SU-DHL-6 (cell line): ENCODE measurements around the gene BLVRB.

ENCODE experiments used
- H2AFZ ChIP-seq: fragments of 200-600 bp; sonication (generic); 2 replicates; pipeline ENCODE4 v1.6.1; 2014; ENCODE audit warnings: low read depth, mild to moderate bottlenecking, moderate library complexity, mixed read lengths, antibody characterized with exemption, low read length; ENCODE audit not compliant: severe bottlenecking
- H3F3A ChIP-seq: fragments of 200-600 bp; shearing (Covaris generic); 2 replicates; pipeline ENCODE4 v1.6.0; 2016; ENCODE audit warnings: antibody characterized with exemption, mild to moderate bottlenecking; ENCODE audit not compliant: insufficient read depth
- H3K27ac ChIP-seq: fragments of 200-600 bp; sonication (generic); 2 replicates; pipeline ENCODE4 v1.5.1; 2016; ENCODE audit warnings: low read depth, mild to moderate bottlenecking, low read length, moderate library complexity, mixed read lengths
- H3K27me3 ChIP-seq: fragments of 200-600 bp; sonication (generic), shearing (Covaris generic); 2 replicates; pipeline ENCODE4 v1.6.0; 2014; ENCODE audit warnings: mild to moderate bottlenecking, low read length
- H3K36me3 ChIP-seq: fragments of 200-600 bp; sonication (generic); 2 replicates; pipeline ENCODE4 v1.6.1; 2014; ENCODE audit warnings: mild to moderate bottlenecking, low read length, mixed read lengths
- H3K4me2 ChIP-seq: fragments of 300-600, 200-600 bp; shearing (Covaris generic), sonication (generic); 2 replicates; pipeline ENCODE4 v1.6.0; 2014; ENCODE audit warnings: low read length, low read depth, mild to moderate bottlenecking; ENCODE audit not compliant: poor library complexity, severe bottlenecking
- H3K4me3 ChIP-seq: fragments of 200-600 bp; sonication (generic); 2 replicates; pipeline ENCODE4 v1.5.1; 2014; ENCODE audit warnings: antibody characterized with exemption, low read length, mild to moderate bottlenecking, mixed read lengths; ENCODE audit not compliant: insufficient read depth, poor library complexity, severe bottlenecking
- H3K79me2 ChIP-seq: fragments of 200-600 bp; sonication (generic); 2 replicates; pipeline ENCODE4 v1.6.1; 2014; ENCODE audit warnings: mild to moderate bottlenecking, low read length, moderate library complexity; ENCODE audit not compliant: insufficient read depth
- H3K9ac ChIP-seq: fragments of 200-600 bp; sonication (generic); 2 replicates; pipeline ENCODE4 v1.7.0; 2014; ENCODE audit warnings: mild to moderate bottlenecking, low read length
- H3K9me2 ChIP-seq: fragments of 200-600 bp; sonication (generic); replicated peaks from 2 replicates; pipeline ENCODE4 v1.6.1; 2014; ENCODE audit warnings: low read length; ENCODE audit not compliant: insufficient read depth
- H3K9me3 ChIP-seq: fragments of 200-600 bp; sonication (generic); 2 replicates; pipeline ENCODE4 v1.6.1; 2014; ENCODE audit warnings: low read length, mixed read lengths; ENCODE audit not compliant: insufficient read depth
- H4K20me1 ChIP-seq: fragments of 200-600 bp; sonication (generic); 2 replicates; pipeline ENCODE4 v1.6.1; 2014; ENCODE audit warnings: low read depth, mild to moderate bottlenecking, antibody characterized with exemption, low read length, moderate library complexity, mixed read lengths
- CTCF ChIP-seq: fragments of 200-600 bp; sonication (generic); IDR thresholded peaks from one replicate; pipeline ENCODE4 v1.5.1; 2017; ENCODE audit warnings: antibody characterized with exemption, mild to moderate bottlenecking, low read length, moderate library complexity; ENCODE audit not compliant: insufficient read depth, poor library complexity, severe bottlenecking
- EZH2phosphoT487 ChIP-seq: fragments of 200-600 bp; sonication (generic), shearing (Covaris generic); conservative IDR thresholded peaks from 2 replicates; pipeline ENCODE4 v1.6.1; 2018; ENCODE audit warnings: mild to moderate bottlenecking, antibody characterized with exemption, low read length, moderate library complexity, mixed read lengths

BLVRB gene

GRCh38 chr19:40424637-40425449 lies 40.7 kb downstream of the BLVRB start:
- Histone ChIP-seq H3F3A (peaks cover 8% of the 10 kb centered on the region; the same call in 1 of the 2 replicates), H3K9ac (peak overlapping the region; percentile 83), H4K20me1 (no peaks in the 10 kb centered on the region), H3K79me2 (no peaks in the 10 kb centered on the region), H3K4me3 (peak overlapping the region; percentile 85), H3K36me3 (no peaks in the 10 kb centered on the region), H3K27me3 (no peaks in the 10 kb centered on the region), H3K9me2 (no peaks in the 10 kb centered on the region), H3K27ac (peak overlapping the region; percentile 75), H3K9me3 (no peaks in the 10 kb centered on the region), H2AFZ (peak overlapping the region; percentile 88), H3K4me2 (peak overlapping the region; percentile 73)
- no peak for TF ChIP-seq CTCF
- no peak for TF ChIP-seq EZH2phosphoT487

- no peaks in the 10 kb centered on the region for H3K36me3 ChIP-seq
- no peaks in the 10 kb centered on the region for H3K79me2 ChIP-seq
- no peak overlapping the region for H3K4me3 ChIP-seq
- H3K4me2 ChIP-seq, result peak overlapping the region; percentile 73
- no peaks in the 10 kb centered on the region for H4K20me1 ChIP-seq
- peaks cover 8% of the 10 kb centered on the region; the same call in 1 of the 2 replicates for H3F3A ChIP-seq
- H3K9me3 ChIP-seq, result no peaks in the 10 kb centered on the region
- H3K27ac ChIP-seq, result no peak overlapping the region
- H3K9ac ChIP-seq, result no peak overlapping the region
- no peak for TF ChIP-seq CTCF
- no peak for TF ChIP-seq EZH2phosphoT487
- no peak overlapping the region for H2AFZ ChIP-seq
- H3K9me2 ChIP-seq, result no peaks in the 10 kb centered on the region
- H3K27me3 ChIP-seq, result no peaks in the 10 kb centered on the region
These were observed 41.6 kb downstream of the BLVRB start for GRCh38 chr19:40423938-40424337.

GRCh38 chr19:40422748-40423566 lies 42.6 kb downstream of the BLVRB start:
- Histone ChIP-seq H3K9ac (no peak overlapping the region), H3K4me2 (no peak overlapping the region), H3K4me3 (no peak overlapping the region), H3K79me2 (no peaks in the 10 kb centered on the region), H3K27ac (no peak overlapping the region), H3F3A (peaks cover 8% of the 10 kb centered on the region; the same call in 1 of the 2 replicates), H2AFZ (no peak overlapping the region), H3K27me3 (no peaks in the 10 kb centered on the region), H3K9me2 (no peaks in the 10 kb centered on the region), H3K9me3 (no peaks in the 10 kb centered on the region), H3K36me3 (no peaks in the 10 kb centered on the region), H4K20me1 (no peaks in the 10 kb centered on the region)
- TF ChIP-seq EZH2phosphoT487, result no peak
- no peak for TF ChIP-seq CTCF
